Stomach (tissue), 9 donors: ENCODE data around the gene BRSK2. TPM values are rescaled to one million over a fixed set of nuclear protein-coding genes. Genes with fewer than 3 reads are reported as not detected.

Experiments
- DNase-seq, 2 donors: peaks; one replicate each; pipeline versions ENCODE4 v3.0.0 to v3.0.0-alpha.2; 2013 to 2019
- H3K27ac ChIP-seq, 5 donors: fragments of 200-600 bp in 4 of 5; sonication (generic) in 4 of 5; one replicate each; pipeline ENCODE4 v1.5.1; 2013 to 2019; ENCODE audit warnings: mild to moderate bottlenecking in 1 of 5, moderate library complexity in 1 of 5
- H3K27me3 ChIP-seq, 3 donors: fragments of 200-600 bp; sonication (generic); one replicate each; pipeline ENCODE4 v1.5.1; 2017 to 2019; ENCODE audit warnings: mixed run types in 1 of 3
- H3K36me3 ChIP-seq, 4 donors: fragments of 200-600 bp; sonication (generic); 1 replicate in 3 of 4; 2 replicates in 1 of 4; pipeline ENCODE4 v1.5.1; 2016 to 2019
- H3K4me1 ChIP-seq, 4 donors: fragments of 200-600 bp; sonication (generic); one replicate each; pipeline ENCODE4 v1.5.1; 2016 to 2019
- H3K4me3 ChIP-seq, 4 donors: fragments of 200-600 bp; sonication (generic) in 3 of 4; one replicate each; pipeline ENCODE4 v1.5.1; 2016 to 2019; ENCODE audit warnings: mild to moderate bottlenecking in 1 of 4
- H3K9me3 ChIP-seq, 4 donors: fragments of 200-600 bp; sonication (generic); one replicate each; pipeline ENCODE4 v1.5.1; 2016 to 2019
- CTCF ChIP-seq, 7 experiments: fragments of 450-650 bp in 4 of 7; fragments of 200-600 bp in 3 of 7; sonication (generic) in 3 of 7; IDR thresholded peaks; one replicate each; pipeline ENCODE4 v1.5.1; 2016 to 2019; ENCODE audit warnings: antibody characterized with exemption in 7 of 7, control low read depth in 2 of 7, mild to moderate bottlenecking in 1 of 7
- EP300 ChIP-seq: sonication (generic); formaldehyde crosslinking; IDR thresholded peaks from one replicate; pipeline ENCODE4 v1.6.1; 2017; ENCODE audit warnings: antibody characterized with exemption
- POLR2A ChIP-seq, 4 donors: fragments of 450-650 bp; IDR thresholded peaks; one replicate each; pipeline ENCODE4 v1.6.1; 2016; ENCODE audit warnings: antibody characterized with exemption in 4 of 4, control low read depth in 2 of 4, mild to moderate bottlenecking in 1 of 4, moderate library complexity in 1 of 4
- POLR2AphosphoS5 ChIP-seq, 3 donors: sonication (generic); formaldehyde crosslinking; IDR thresholded peaks; one replicate each; pipeline ENCODE4 v1.6.1; 2016; ENCODE audit warnings: antibody characterized with exemption in 3 of 3
- WGBS, 5 donors: extraction: QIAGEN DNeasy Blood & Tissue Kit in 3 of 5; methylation state at CpG; one replicate each; pipeline versions ENCODE4 v1.1.5 to v1.1.7; 2013 to 2018; 5-methylcytosine and 5-hydroxymethylcytosine counted together
- intact Hi-C: fragments of 100-400 bp; cut with DNase I; formaldehyde crosslinking; loops from one replicate; pipeline ENCODE4 v1.15.1; 2023; ENCODE audit warnings: low total_unique reads
- polyA plus RNA-seq, 3 donors: library from polyadenylated mRNA; stranded (reverse); fragments of 200-250 nt; gene quantifications; one replicate each; pipeline ENCODE4 v1.2.3, GENCODE V29; 2013
- total RNA-seq, 5 donors: library from RNA; depleted of rRNA; stranded (reverse); fragments of >200 nt; gene quantifications; one replicate each; pipeline versions ENCODE4 v1.1.0 to v1.2.3, GENCODE V29; 2014 to 2016
- donor health status: healthy with polysubstance abuse.
- donor health status: Bipolar disorder and iron deficiency.
- donor health status: healthy.

Gene BRSK2
- total and polyA plus RNA-seq, 8 donors: 1.8 to 6.9 (median 1.8) TPM; not detected in 3

- no peak overlapping the region for H3K4me3 ChIP-seq
- H3K27me3 ChIP-seq: no peaks in the 10 kb centered on the region
- H3K9me3 ChIP-seq: no peaks in the 10 kb centered on the region
- peaks cover 0 to 20% (median 17%) of the 10 kb centered on the region in 4 donors for H3K36me3 ChIP-seq
- H3K27ac ChIP-seq: peak overlapping the region in 1 of 5 donors; percentile 34
- H3K4me1 ChIP-seq: peaks cover 23 to 75% (median 64%) of the 10 kb centered on the region in 4 donors
- TF ChIP-seq EP300: no peak
- no peak for TF ChIP-seq POLR2A (IDR thresholded peaks at IDR 0.05)
- intact Hi-C loops: no loop called here
- DNase-seq: peak; percentile 45 to 76
- WGBS, 5 donors: 46 to 66% (median 53%) methylated on average over 12 to 20 of the region's 20 CpGs
Observed at GRCh38 chr11:1502954-1503707, 113.4 kb downstream of the BRSK2 start.

GRCh38 chr11:1503708-1504104 lies 114.0 kb downstream of the BRSK2 start:
- H3K4me1 ChIP-seq: peaks cover 23 to 80% (median 69%) of the 10 kb centered on the region in 4 donors
- intact Hi-C loops: no loop called here

GRCh38 chr11:1504138-1504537 lies 114.4 kb downstream of the BRSK2 start:
- Histone ChIP-seq H3K36me3 (peaks cover 0 to 18% (median 16%) of the 10 kb centered on the region in 4 donors), H3K9me3 (no peaks in the 10 kb centered on the region), H3K27me3 (no peaks in the 10 kb centered on the region), H3K4me3 (no peak overlapping the region), H3K4me1 (peaks cover 23 to 85% (median 73%) of the 10 kb centered on the region in 4 donors), H3K27ac (no peak overlapping the region)
- no peak for DNase-seq
- no peak for TF ChIP-seq POLR2AphosphoS5 (IDR thresholded peaks at IDR 0.05)
- no peak for TF ChIP-seq CTCF (IDR thresholded peaks at IDR 0.05)
- TF ChIP-seq POLR2A (IDR thresholded peaks at IDR 0.05): no peak
- no peak for TF ChIP-seq EP300
- 53 to 80% (median 75%) methylated on average over 8 to 9 of the region's 9 CpGs for WGBS, 5 donors
- intact Hi-C loops: no loop called here

More at GRCh38 chr11:1503708-1504104, 114.0 kb downstream of the BRSK2 start:
- TF ChIP-seq POLR2AphosphoS5 (IDR thresholded peaks at IDR 0.05) (no peak), POLR2A (IDR thresholded peaks at IDR 0.05) (no peak), EP300 (no peak), CTCF (IDR thresholded peaks at IDR 0.05) (no peak)
- H3K4me3 ChIP-seq: no peak overlapping the region
- H3K27me3 ChIP-seq: no peaks in the 10 kb centered on the region
- H3K9me3 ChIP-seq: no peaks in the 10 kb centered on the region
- no peak overlapping the region for H3K27ac ChIP-seq
- H3K36me3 ChIP-seq: peaks cover 0 to 20% (median 17%) of the 10 kb centered on the region in 4 donors
- peak in 1 of 2 donors; percentile 59 for DNase-seq
- 32 to 67% (median 50%) methylated on average over 1 to 14 of the region's 14 CpGs; no CpG with 5 or more reads in 1 of the 5 donors for WGBS, 5 donors

GRCh38 chr11:1504581-1505290 lies 115.0 kb downstream of the BRSK2 start:
- intact Hi-C loops: no loop called here

More at GRCh38 chr11:1504581-1505290, 115.0 kb downstream of the BRSK2 start:
- Histone ChIP-seq H3K27me3 (no peaks in the 10 kb centered on the region), H3K4me3 (no peak overlapping the region), H3K36me3 (peaks cover 0 to 14% (median 12%) of the 10 kb centered on the region in 4 donors), H3K27ac (no peak overlapping the region), H3K4me1 (peaks cover 23 to 91% (median 77%) of the 10 kb centered on the region in 4 donors), H3K9me3 (no peaks in the 10 kb centered on the region)
- DNase-seq: no peak
- TF ChIP-seq EP300: no peak
- TF ChIP-seq CTCF (IDR thresholded peaks at IDR 0.05): no peak
- TF ChIP-seq POLR2AphosphoS5 (IDR thresholded peaks at IDR 0.05): no peak
- TF ChIP-seq POLR2A (IDR thresholded peaks at IDR 0.05): no peak
- 93 to 97% (median 95%) methylated on average over 20 to 28 of the region's 28 CpGs for WGBS, 5 donors
